Measurements from ENCODE around the gene NKIRAS1. TPM values are rescaled to one million over a fixed set of nuclear protein-coding genes. Genes with fewer than 3 reads are reported as not detected.

NKIRAS1 gene
- total RNA-seq, 1 experiment from 2014 or later: 23.0 TPM

DNA sequence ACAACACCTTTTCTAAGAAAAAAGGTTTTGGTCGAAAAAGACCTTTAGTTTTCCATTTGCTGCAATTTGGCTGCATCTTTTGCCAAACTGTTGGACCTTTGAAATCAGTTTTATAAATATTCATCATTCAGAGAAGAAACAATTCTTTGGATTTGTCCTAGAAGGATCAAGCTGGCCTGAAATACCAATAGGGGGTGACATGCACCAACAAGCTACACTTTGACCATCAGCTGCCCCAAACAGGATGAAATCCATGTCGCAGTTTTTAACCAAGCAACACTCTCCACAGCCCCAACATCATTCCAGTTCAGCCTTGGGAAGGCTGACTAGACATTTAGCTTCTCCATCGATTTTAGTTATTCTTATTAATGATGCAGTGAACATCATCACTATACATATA is 9.9 kb upstream of the NKIRAS1 start:
- Histone ChIP-seq H3K27ac (ENCODE audit: low read depth, low read length, poor library complexity, severe bottlenecking) (no peak overlapping the region), H3K27me3 (replicated peaks; ENCODE audit: insufficient read depth, low read depth, low read length, poor library complexity) (no peaks in the 10 kb centered on the region), H3K36me3 (ENCODE audit: insufficient read depth, low read length, poor library complexity, severe bottlenecking) (no peaks in the 10 kb centered on the region), H3K9me3 (ENCODE audit: low read depth, low read length, poor library complexity, severe bottlenecking) (no peaks in the 10 kb centered on the region), H3K4me1 (ENCODE audit: insufficient read depth, low read length, poor library complexity, severe bottlenecking) (no peaks in the 10 kb centered on the region), H3K4me3 (ENCODE audit: low read depth, low read length, poor library complexity, severe bottlenecking) (no peak overlapping the region)
- DNase-seq (ENCODE audit: low spot score): no peak
- intact Hi-C loops (cut with micrococcal nuclease; ENCODE audit: unreplicated experiment): no loop called here
- ChIA-PET POLR2A (ENCODE audit: low non-redundant PET) (no interaction called here), CTCF (no interaction called here)
- TF ChIP-seq, protein P1, sequence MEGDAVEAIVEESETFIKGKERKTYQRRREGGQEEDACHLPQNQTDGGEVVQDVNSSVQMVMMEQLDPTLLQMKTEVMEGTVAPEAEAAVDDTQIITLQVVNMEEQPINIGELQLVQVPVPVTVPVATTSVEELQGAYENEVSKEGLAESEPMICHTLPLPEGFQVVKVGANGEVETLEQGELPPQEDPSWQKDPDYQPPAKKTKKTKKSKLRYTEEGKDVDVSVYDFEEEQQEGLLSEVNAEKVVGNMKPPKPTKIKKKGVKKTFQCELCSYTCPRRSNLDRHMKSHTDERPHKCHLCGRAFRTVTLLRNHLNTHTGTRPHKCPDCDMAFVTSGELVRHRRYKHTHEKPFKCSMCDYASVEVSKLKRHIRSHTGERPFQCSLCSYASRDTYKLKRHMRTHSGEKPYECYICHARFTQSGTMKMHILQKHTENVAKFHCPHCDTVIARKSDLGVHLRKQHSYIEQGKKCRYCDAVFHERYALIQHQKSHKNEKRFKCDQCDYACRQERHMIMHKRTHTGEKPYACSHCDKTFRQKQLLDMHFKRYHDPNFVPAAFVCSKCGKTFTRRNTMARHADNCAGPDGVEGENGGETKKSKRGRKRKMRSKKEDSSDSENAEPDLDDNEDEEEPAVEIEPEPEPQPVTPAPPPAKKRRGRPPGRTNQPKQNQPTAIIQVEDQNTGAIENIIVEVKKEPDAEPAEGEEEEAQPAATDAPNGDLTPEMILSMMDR (conservative IDR thresholded peaks at IDR 0.05; ENCODE audit: low read depth, low read length): 0 out of 2 replicates have a peak, but pooled peaks have one; percentile 22
- TF ChIP-seq EZH2 (IDR thresholded peaks at IDR 0.05; ENCODE audit: borderline replicate concordance, low read depth, low read length, poor library complexity, severe bottlenecking): no peak
- BruUV-seq (replicated peaks): no TSS peak

DNA sequence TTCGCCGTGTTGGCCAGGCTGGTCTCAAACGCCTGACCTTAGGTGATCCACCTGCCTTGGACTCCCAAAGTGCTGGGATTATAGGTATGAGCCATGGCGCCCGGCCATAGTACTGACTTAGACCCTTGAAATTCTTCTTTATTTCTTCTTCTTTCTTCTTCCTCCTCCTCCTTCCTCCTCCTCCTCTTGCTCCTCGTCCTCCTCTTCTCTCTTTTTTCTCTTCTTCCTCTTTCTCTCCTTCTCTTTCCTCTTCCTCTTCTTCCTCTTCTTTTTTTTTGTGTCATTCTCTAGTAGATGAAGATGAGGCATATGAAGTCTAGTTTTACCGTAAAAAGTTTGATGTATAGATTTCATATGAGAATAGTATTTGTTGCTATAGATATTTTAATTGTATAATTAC is 9.5 kb upstream of the NKIRAS1 start:
- ChIA-PET CTCF (no interaction called here), POLR2A (ENCODE audit: low non-redundant PET) (no interaction called here)
- intact Hi-C loops (cut with micrococcal nuclease; ENCODE audit: unreplicated experiment): no loop called here
- H3K4me3 ChIP-seq (ENCODE audit: low read depth, low read length, poor library complexity, severe bottlenecking): no peak overlapping the region
- peaks cover 3% of the 10 kb centered on the region for H3K36me3 ChIP-seq (ENCODE audit: insufficient read depth, low read length, poor library complexity, severe bottlenecking)
- H3K27ac ChIP-seq (ENCODE audit: low read depth, low read length, poor library complexity, severe bottlenecking): no peak overlapping the region
- H3K9me3 ChIP-seq (ENCODE audit: low read depth, low read length, poor library complexity, severe bottlenecking): no peaks in the 10 kb centered on the region
- no peak for TF ChIP-seq EZH2 (IDR thresholded peaks at IDR 0.05; ENCODE audit: borderline replicate concordance, low read depth, low read length, poor library complexity, severe bottlenecking)
- TF ChIP-seq, protein P1 (conservative IDR thresholded peaks at IDR 0.05; ENCODE audit: low read depth, low read length): no peak
- no peaks in the 10 kb centered on the region for H3K4me1 ChIP-seq (ENCODE audit: insufficient read depth, low read length, poor library complexity, severe bottlenecking)
- DNase-seq (ENCODE audit: low spot score): no peak
- no peaks in the 10 kb centered on the region for H3K27me3 ChIP-seq (replicated peaks; ENCODE audit: insufficient read depth, low read depth, low read length, poor library complexity)
- no TSS peak for BruUV-seq (replicated peaks)

DNA sequence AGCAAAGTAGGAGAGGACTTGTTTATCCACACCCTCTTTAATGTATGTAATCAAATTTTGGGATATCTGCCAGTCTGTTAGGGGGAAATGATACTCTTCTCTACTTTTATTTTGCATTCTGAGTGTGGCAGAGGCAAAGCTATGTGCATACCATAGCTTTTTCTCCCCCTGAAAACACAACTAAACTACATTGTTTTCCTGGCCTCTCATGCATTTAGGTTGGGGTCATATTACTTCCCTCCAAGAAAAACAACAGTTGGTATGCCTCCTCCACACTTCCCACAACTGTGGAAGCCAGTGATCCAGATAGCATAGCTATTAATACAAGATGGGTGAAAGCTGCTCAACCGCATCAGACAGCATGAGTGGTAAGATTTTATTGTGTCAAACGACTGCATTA is 7.0 kb upstream of the NKIRAS1 start:
- intact Hi-C loops (cut with micrococcal nuclease; ENCODE audit: unreplicated experiment): loop anchor here (2.0 kb wide), 1 partner anchor 21 kb away; the partner anchor contains the start of gene NR1D2
- Histone ChIP-seq H3K9me3 (ENCODE audit: low read depth, low read length, poor library complexity, severe bottlenecking) (no peaks in the 10 kb centered on the region), H3K27me3 (replicated peaks; ENCODE audit: insufficient read depth, low read depth, low read length, poor library complexity) (no peaks in the 10 kb centered on the region), H3K36me3 (ENCODE audit: insufficient read depth, low read length, poor library complexity, severe bottlenecking) (peaks cover 26% of the 10 kb centered on the region), H3K27ac (ENCODE audit: low read depth, low read length, poor library complexity, severe bottlenecking) (no peak overlapping the region), H3K4me1 (ENCODE audit: insufficient read depth, low read length, poor library complexity, severe bottlenecking) (peaks cover 3% of the 10 kb centered on the region), H3K4me3 (ENCODE audit: low read depth, low read length, poor library complexity, severe bottlenecking) (no peak overlapping the region)
- POLR2A ChIA-PET (ENCODE audit: low non-redundant PET): no interaction called here
- CTCF ChIA-PET: no interaction called here
- DNase-seq (ENCODE audit: low spot score): no peak
- BruUV-seq (replicated peaks): no TSS peak
- TF ChIP-seq EZH2 (IDR thresholded peaks at IDR 0.05; ENCODE audit: borderline replicate concordance, low read depth, low read length, poor library complexity, severe bottlenecking): no peak
- TF ChIP-seq, protein P1 (conservative IDR thresholded peaks at IDR 0.05; ENCODE audit: low read depth, low read length): no peak
